Retinal pigment epithelial cell (primary cell): Measurements from ENCODE around the gene P4HA3.
A peak's percentile ranks its signal among the peaks of the same experiment; 100 is the strongest.

Experiments used
- DNase-seq: peaks from one replicate; pipeline ENCODE4 v3.0.0-alpha.2; 2010; ENCODE audit warnings: low read depth
- H3K4me3 ChIP-seq: 2 replicates; pipeline ENCODE4 v1.5.1; 2011; ENCODE audit warnings: mild to moderate bottlenecking, low read length, control low read depth, moderate library complexity
- TF ChIP-seq, protein P1 (sequence below): conservative IDR thresholded peaks from 2 replicates; pipeline ENCODE4 v1.5.1; 2011; ENCODE audit warnings: low read depth, low read length, control low read depth, inconsistent platforms

P4HA3 gene

DNA sequence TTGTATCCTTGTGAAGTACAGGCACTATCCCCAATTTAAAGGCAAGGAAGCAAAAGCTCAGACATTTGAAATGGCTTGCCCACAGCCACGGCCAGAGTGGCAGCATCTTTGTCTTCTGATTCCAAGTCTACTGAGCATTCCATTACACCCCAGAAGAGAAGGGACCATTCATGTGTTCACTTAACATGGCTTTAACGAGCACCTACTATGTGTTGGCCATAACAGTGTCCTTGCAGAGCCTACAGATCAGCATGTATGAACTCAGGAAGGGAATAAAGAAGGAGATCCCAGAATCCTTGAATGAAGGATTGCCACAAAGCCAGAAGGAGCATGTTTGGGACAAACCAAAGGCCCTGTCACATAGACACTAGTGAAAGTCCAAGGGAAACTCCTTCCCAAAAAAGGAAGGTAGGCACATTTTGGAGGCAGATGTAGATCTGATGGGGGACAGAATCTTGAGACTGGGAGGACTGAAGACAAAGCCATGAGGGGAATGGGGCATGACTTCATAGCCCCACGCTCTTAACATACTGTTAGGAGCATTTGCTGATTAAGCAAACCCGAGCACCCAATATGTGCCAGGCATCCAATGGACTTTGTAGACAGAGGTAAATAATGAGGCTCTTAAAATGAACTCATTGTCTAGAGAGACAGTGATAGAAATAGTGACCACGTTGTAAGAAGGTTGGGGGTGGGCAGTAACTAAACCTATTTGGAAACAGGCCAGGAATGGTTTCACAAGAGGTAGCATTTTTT, 54.9 kb downstream of the P4HA3 start:
- no peak for DNase-seq
- TF ChIP-seq, protein P1, sequence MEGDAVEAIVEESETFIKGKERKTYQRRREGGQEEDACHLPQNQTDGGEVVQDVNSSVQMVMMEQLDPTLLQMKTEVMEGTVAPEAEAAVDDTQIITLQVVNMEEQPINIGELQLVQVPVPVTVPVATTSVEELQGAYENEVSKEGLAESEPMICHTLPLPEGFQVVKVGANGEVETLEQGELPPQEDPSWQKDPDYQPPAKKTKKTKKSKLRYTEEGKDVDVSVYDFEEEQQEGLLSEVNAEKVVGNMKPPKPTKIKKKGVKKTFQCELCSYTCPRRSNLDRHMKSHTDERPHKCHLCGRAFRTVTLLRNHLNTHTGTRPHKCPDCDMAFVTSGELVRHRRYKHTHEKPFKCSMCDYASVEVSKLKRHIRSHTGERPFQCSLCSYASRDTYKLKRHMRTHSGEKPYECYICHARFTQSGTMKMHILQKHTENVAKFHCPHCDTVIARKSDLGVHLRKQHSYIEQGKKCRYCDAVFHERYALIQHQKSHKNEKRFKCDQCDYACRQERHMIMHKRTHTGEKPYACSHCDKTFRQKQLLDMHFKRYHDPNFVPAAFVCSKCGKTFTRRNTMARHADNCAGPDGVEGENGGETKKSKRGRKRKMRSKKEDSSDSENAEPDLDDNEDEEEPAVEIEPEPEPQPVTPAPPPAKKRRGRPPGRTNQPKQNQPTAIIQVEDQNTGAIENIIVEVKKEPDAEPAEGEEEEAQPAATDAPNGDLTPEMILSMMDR, result no peak
- H3K4me3 ChIP-seq, result no peak overlapping the region

GRCh38 chr11:74255741-74256375, 55.6 kb downstream of the P4HA3 start:
- no peak for DNase-seq
- no peak overlapping the region for H3K4me3 ChIP-seq
- TF ChIP-seq, protein P1, result peak; percentile 95

- no peak for DNase-seq
- TF ChIP-seq, protein P1, result no peak
- no peak overlapping the region for H3K4me3 ChIP-seq
These were observed 58.1 kb downstream of the P4HA3 start for GRCh38 chr11:74253361-74253760.

GRCh38 chr11:74249496-74249895, 61.9 kb downstream of the P4HA3 start:
- DNase-seq, result no peak
- H3K4me3 ChIP-seq, result no peak overlapping the region
- TF ChIP-seq, protein P1, result no peak

GRCh38 chr11:74248469-74248868, 63.0 kb downstream of the P4HA3 start:
- TF ChIP-seq, protein P1, result no peak
- no peak overlapping the region for H3K4me3 ChIP-seq
- DNase-seq, result no peak

DNA sequence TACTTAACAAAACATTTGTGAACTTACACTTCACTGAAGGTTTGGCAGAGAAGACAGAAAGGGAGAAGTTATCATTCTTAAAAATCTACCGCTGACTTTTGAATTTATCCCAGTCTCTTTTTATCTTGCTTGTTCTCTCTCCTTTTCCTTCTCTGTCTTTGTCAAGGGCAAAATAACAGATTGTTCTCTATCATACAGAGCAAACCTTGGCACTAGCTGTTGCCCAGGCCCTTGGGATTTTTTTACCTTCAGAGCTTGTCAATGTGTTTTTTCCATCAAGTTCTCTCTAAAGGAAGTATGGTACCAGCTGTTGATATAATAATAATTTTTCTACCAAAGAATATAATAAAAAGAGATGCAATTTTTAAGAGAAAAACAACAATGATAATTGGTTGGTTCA, 73.2 kb downstream of the P4HA3 start:
- DNase-seq, result no peak
- TF ChIP-seq, protein P1, result no peak
- H3K4me3 ChIP-seq, result no peak overlapping the region

- no peak for DNase-seq
- TF ChIP-seq, protein P1, result no peak
These were observed 73.9 kb downstream of the P4HA3 start for GRCh38 chr11:74237541-74237940.

More at GRCh38 chr11:74237541-74237940, 73.9 kb downstream of the P4HA3 start:
- no peak overlapping the region for H3K4me3 ChIP-seq
